GM12878 (cell line): ENCODE measurements around the gene THAP3. TPM values are rescaled to one million over a fixed set of nuclear protein-coding genes. Genes with fewer than 3 reads are reported as not detected.

Source experiments
- ATAC-seq: fragments of 200-7000 bp; cut with Tn5 transposase; 3 replicates; pipeline ENCODE4 v1.9.1; 2020; ENCODE audit warnings: mild to moderate bottlenecking, moderate library complexity
- BruUV-seq: library from RNA; stranded (reverse); fragments of 400-500 nt; replicated peaks from 2 replicates; lab custom pipeline; 2021; lab: Mats Ljungman, UMichigan
- CTCF ChIA-PET: fragments of 300-600 bp; sonication (Branson Sonifier 250); formaldehyde crosslinking; extraction: SDS; loops from one replicate; lab custom pipeline; 2021; ENCODE audit warnings: inconsistent platforms; lab: Yijun Ruan, JAX
- POLR2A ChIA-PET: fragments of 350-600 bp; formaldehyde crosslinking; extraction: SDS; loops from one replicate; lab custom pipeline; 2021; ENCODE audit warnings: inconsistent platforms; lab: Charles Lee
- RAD21 ChIA-PET: fragments of 300-600 bp; sonication (Branson Sonifier 250); formaldehyde crosslinking; loops from one replicate; lab custom pipeline; 2023; ENCODE audit warnings: antibody characterized with exemption; ENCODE audit not compliant: unreplicated experiment; lab: Charles Lee
- SMC1A ChIA-PET: fragments of 300-600 bp; sonication (Branson Sonifier 250); formaldehyde crosslinking; loops from one replicate; lab custom pipeline; 2023; ENCODE audit not compliant: unreplicated experiment, uncharacterized antibody; lab: Charles Lee
- DNase-seq: peaks from one replicate; pipeline ENCODE4 v3.0.0-alpha.2; 2011; ENCODE audit warnings: low read depth, low spot score
- FAIRE-seq: peaks from 3 replicates; lab custom pipeline; 2011; peaks lifted over from hg19 to GRCh38; lab: Jason Lieb, UNC
- H2AFZ ChIP-seq: 2 replicates; pipeline ENCODE4 v1.6.0; 2011; ENCODE audit warnings: low read depth, low read length, control low read depth; ENCODE audit not compliant: control insufficient read depth
- H3K27ac ChIP-seq: 2 replicates; pipeline ENCODE4 v1.5.1; 2011; ENCODE audit warnings: control low read depth; ENCODE audit not compliant: control insufficient read depth, insufficient read depth
- H3K27me3 ChIP-seq, 2 experiments: replicated peaks in 1 of 2; 2 replicates each; pipeline versions ENCODE4 v1.6.0 to v1.6.1; 2011; ENCODE audit warnings: low read length in 1 of 2; ENCODE audit not compliant: control insufficient read depth in 2 of 2, insufficient read depth in 2 of 2
- H3K36me3 ChIP-seq, 2 experiments: 2 replicates each; pipeline ENCODE4 v1.5.1; 2011; ENCODE audit warnings: low read length in 1 of 2; ENCODE audit not compliant: control insufficient read depth in 2 of 2, insufficient read depth in 2 of 2
- H3K4me1 ChIP-seq: 2 replicates; pipeline ENCODE4 v1.6.1; 2011; ENCODE audit warnings: mild to moderate bottlenecking, low read length, moderate library complexity, mixed read lengths; ENCODE audit not compliant: control insufficient read depth, insufficient read depth
- H3K4me2 ChIP-seq: 2 replicates; pipeline ENCODE4 v1.6.0; 2011; ENCODE audit warnings: control low read depth; ENCODE audit not compliant: control insufficient read depth, insufficient read depth
- H3K4me3 ChIP-seq: fragments of 200-600 bp; sonication (generic); 2 replicates; pipeline ENCODE4 v1.5.1; 2016
- H3K79me2 ChIP-seq: 2 replicates; pipeline ENCODE4 v1.6.0; 2011; ENCODE audit warnings: low read length; ENCODE audit not compliant: control insufficient read depth, insufficient read depth
- H3K9ac ChIP-seq: 2 replicates; pipeline ENCODE4 v1.8.0; 2011; ENCODE audit warnings: low read length, control low read depth, mixed read lengths; ENCODE audit not compliant: control insufficient read depth, insufficient read depth
- H3K9me3 ChIP-seq: replicated peaks from 3 replicates; pipeline ENCODE4 v1.5.1; 2011; ENCODE audit warnings: mild to moderate bottlenecking, low read length; ENCODE audit not compliant: control insufficient read depth, insufficient read depth
- H4K20me1 ChIP-seq: 2 replicates; pipeline ENCODE4 v1.6.0; 2011; ENCODE audit not compliant: control insufficient read depth, insufficient read depth
- ASH2L ChIP-seq: fragments of 300-600, 200-600 bp; sonication (generic); IDR thresholded peaks from 2 replicates; pipeline ENCODE4 v1.6.1; 2017; ENCODE audit warnings: low read depth, mild to moderate bottlenecking, borderline replicate concordance
- JUNB ChIP-seq: IDR thresholded peaks from 2 replicates; pipeline ENCODE4 v1.6.1; 2016; ENCODE audit warnings: antibody characterized with exemption, mild to moderate bottlenecking
- MYB ChIP-seq: fragments of 150-350 bp; IDR thresholded peaks from 2 replicates; pipeline ENCODE4 v1.6.1; 2014; ENCODE audit warnings: mild to moderate bottlenecking, low read depth, low read length, borderline replicate concordance
- NRF1 ChIP-seq: conservative IDR thresholded peaks from 2 replicates; pipeline ENCODE4 v1.6.1; 2011; ENCODE audit warnings: mild to moderate bottlenecking, low read depth, low read length, improper control_type of control experiment
- PRDM15 ChIP-seq: fragments of 450-650 bp; formaldehyde crosslinking; IDR thresholded peaks from 2 replicates; pipeline ENCODE4 v1.4.0; 2020; ENCODE audit warnings: mild to moderate bottlenecking, moderate library complexity
- SREBF2 ChIP-seq: IDR thresholded peaks from 2 replicates; pipeline ENCODE4 v1.6.1; 2012; ENCODE audit warnings: mild to moderate bottlenecking, low read length
- ZNF622 ChIP-seq: fragments of 450-650 bp; IDR thresholded peaks from 2 replicates; pipeline ENCODE4 v1.6.1; 2017; ENCODE audit warnings: mild to moderate bottlenecking, inconsistent platforms
- WGBS: methylation state at CpG from one replicate; pipeline ENCODE4 v1.1.6; 2016; ENCODE audit warnings: low lambda C conversion rate; ENCODE audit not compliant: insufficient replicate concordance, insufficient coverage; ENCODE audit errors: missing lambda C conversion rate; 5-methylcytosine and 5-hydroxymethylcytosine counted together
- in situ Hi-C: fragments of 300-500 bp; cut with MboI; formaldehyde crosslinking; loops from 9 replicates; pipeline ENCODE4 v1.14.3; 2018; ENCODE audit warnings: mixed read lengths
- intact Hi-C: fragments of 100-400 bp; cut with micrococcal nuclease; formaldehyde crosslinking; loops from one replicate; pipeline ENCODE4 v1.14.2; 2022; ENCODE audit not compliant: unreplicated experiment
- polyA plus RNA-seq, 11 experiments: library from polyadenylated mRNA; depleted of rRNA in 4 of 11; unstranded in 6 of 11; stranded (reverse) in 5 of 11; fragments of >200 nt; fragmentation: Nextera tagmentation in 4 of 11; fragmentation: Illumina TruSeq in 1 of 11; extraction: Ambion mirVana in 4 of 11; extraction: Trizol in 1 of 11; gene quantifications; 1 replicate in 1 of 11; 2 replicates in 10 of 11; pipeline versions ENCODE4 v1.2.1 to v1.2.3, GENCODE V29; 2011 to 2016; ENCODE audit warnings: inconsistent platforms in 2 of 11, missing spikeins in 2 of 11, low read depth in 1 of 11
- total RNA-seq, 4 experiments: library from RNA; depleted of rRNA in 3 of 4; stranded (reverse); fragments of >200 nt in 3 of 4; fragmentation: Illumina TruSeq in 1 of 4; extraction: Trizol in 1 of 4; gene quantifications; 2 replicates each; pipeline versions ENCODE4 v1.2.1 to v1.2.3, GENCODE V29; 2013 to 2021

The THAP3 gene
- total and polyA plus RNA-seq, 10 of the 15 experiments (the other 5 are each of a cell fraction or from before 2014, with no cell fraction given): 1.5 to 19.5 (median 11.9) TPM

DNA sequence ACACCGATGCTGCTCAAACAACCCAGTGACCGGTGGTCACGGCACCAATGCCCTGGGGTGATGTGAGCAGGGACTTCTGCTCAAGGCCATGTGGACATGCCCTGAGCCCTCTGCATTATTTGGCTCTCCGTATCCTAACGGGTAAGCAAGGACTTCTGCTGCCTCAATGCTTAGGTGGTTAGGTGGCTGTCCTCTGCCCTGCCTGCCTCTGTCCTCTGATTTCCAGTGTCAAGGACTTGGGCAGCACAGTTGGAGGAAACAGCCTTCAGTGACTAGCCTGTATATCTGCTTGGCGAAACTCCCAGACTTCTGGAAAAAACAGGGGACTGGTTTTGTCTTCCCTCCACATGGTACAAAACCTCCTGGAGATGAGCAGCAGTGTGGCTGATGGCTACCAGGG lies 42.5 kb downstream of the THAP3 start:
- POLR2A ChIA-PET: no interaction called here
- no peaks in the 10 kb centered on the region for H3K4me1 ChIP-seq
- H3K4me2 ChIP-seq: no peak overlapping the region
- no peak overlapping the region for H3K9ac ChIP-seq
- in situ Hi-C loops: no loop called here
- SMC1A ChIA-PET: no interaction called here
- FAIRE-seq (no peak), ATAC-seq (no peak)
- H3K27ac ChIP-seq: no peak overlapping the region
- H2AFZ ChIP-seq: no peak overlapping the region
- no peak overlapping the region for H3K4me3 ChIP-seq
- no peaks in the 10 kb centered on the region for H3K9me3 ChIP-seq
- H3K79me2 ChIP-seq: no peaks in the 10 kb centered on the region
- RAD21 ChIA-PET: no interaction called here
- TF ChIP-seq JUNB (no peak), MYB (no peak), PRDM15 (CRISPR knock-in tag) (no peak), ZNF622 (no peak), SREBF2 (no peak), ASH2L (no peak), NRF1 (no peak)
- TF ChIP-seq, all 136 proteins: peak for 0
- Histone ChIP-seq H3K36me3 (peaks cover 6 to 18% of the 10 kb centered on the region in 2 experiments; a peak in 3 of 4 replicates), H4K20me1 (no peaks in the 10 kb centered on the region), H3K27me3 (no peaks in the 10 kb centered on the region)
- intact Hi-C loops: no loop called here
- no TSS peak for BruUV-seq
- no peak for DNase-seq
- CTCF ChIA-PET: interaction anchor here (1.1 kb wide), 2 partner anchors 19 to 34 kb away, joined by 3 read pairs; no protein-coding TSS in a partner anchor
- WGBS: 93% methylated on average over 6 of the region's 6 CpGs
